ENCODE results near the gene LALBA. TPM values are rescaled to one million over a fixed set of nuclear protein-coding genes. Genes with fewer than 3 reads are reported as not detected.

Gene LALBA
- total RNA-seq, result not detected

DNA sequence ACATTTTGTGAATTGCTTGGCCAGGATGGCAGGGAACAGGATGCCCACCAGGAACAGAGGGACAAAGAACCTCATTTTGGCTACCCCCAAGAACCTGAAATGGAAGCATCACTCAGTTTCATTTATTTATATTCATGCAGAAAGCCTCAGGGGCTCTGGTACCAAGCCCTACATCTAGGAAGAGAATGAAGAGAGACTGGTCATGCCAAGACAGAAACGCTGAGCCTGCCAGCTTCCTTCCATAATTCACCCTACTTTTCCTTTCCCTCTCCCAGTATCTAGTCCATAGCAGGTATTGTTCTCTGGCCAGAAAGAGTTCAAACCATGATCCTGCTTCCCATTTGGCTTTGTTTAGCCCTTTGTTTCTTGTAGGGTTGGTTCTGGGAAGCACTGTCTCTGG, at the start of gene LALBA:
TSS of gene LALBA (minus strand) at position 101 of the 400 bp plus-strand sequence. CDS start at position 75, 26 bp downstream.
- no peaks in the 10 kb centered on the region for H3K36me3 Mint-ChIP-seq
- H3K4me1 Mint-ChIP-seq, result no peaks in the 10 kb centered on the region
- no peak for ATAC-seq
- CTCF ChIA-PET, result interaction anchor here (1.0 kb wide), 1 partner anchor 29 kb away, joined by 3 read pairs; no protein-coding TSS in a partner anchor
- H3K27me3 Mint-ChIP-seq, result peaks cover 19% of the 10 kb centered on the region
- no peak within 1 kb of the TSS for H3K4me3 Mint-ChIP-seq
- no peak for DNase-seq
- no peaks in the 10 kb centered on the region for H3K9me3 Mint-ChIP-seq (ENCODE audit: low read depth)
- H3K27ac Mint-ChIP-seq, result no peak within 1 kb of the TSS

DNA sequence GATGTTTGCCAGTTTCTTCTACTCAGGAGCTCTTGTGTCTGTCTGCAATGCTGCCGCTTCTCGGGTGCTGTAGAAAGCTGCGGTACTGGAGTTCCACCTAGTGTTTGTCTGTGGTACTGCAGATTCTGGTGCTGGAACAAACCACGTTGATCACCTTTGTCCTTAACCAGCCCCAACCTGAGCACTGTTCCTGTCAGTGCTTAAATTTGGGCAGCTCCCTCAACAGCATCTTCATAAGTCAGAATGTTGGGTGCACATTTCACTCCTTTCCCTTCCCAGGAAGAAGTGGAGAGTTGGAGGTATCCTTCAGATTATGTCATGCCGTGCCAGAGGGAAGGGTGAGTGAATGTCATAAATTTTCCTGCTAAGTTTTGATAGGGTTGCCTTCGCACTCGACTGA, 48.7 kb upstream of the LALBA start:
- no peaks in the 10 kb centered on the region for H3K4me1 Mint-ChIP-seq
- DNase-seq (peak; percentile 81), ATAC-seq (peak; percentile 84)
- CTCF ChIA-PET, result interaction anchor here (0.6 to 6.2 kb wide), 29 partner anchors 9 to 781 kb away, joined by 3 to 81 read pairs (median 4); partner anchors contain the start of genes CCDC184 and TMEM106C
- peaks cover 2% of the 10 kb centered on the region for H3K36me3 Mint-ChIP-seq
- peaks cover 39% of the 10 kb centered on the region for H3K27me3 Mint-ChIP-seq
- H3K4me3 Mint-ChIP-seq, result no peak overlapping the region
- H3K27ac Mint-ChIP-seq, result no peak overlapping the region
- H3K9me3 Mint-ChIP-seq (ENCODE audit: low read depth), result peaks cover 3% of the 10 kb centered on the region

DNA sequence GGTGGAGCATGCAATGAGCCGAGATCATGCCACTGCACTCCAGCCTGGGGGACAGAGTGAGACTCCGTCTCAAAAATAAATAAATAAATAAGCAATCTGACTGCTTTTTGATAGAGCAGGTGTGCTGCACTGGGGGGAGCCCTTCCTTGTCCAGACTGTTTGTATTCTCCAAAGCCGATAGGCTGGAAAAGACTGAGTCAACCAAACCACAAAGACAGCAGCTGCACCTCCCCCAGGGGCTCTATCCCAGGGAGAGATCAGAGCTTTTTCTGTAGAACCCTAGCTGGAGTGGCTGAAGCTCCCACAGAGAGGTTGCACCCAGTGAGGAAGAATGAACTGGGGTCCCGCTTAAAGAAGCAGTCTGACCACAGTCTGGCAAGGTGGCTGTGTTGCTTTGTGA, 45.8 kb upstream of the LALBA start:
- H3K4me1 Mint-ChIP-seq, result no peaks in the 10 kb centered on the region
- CTCF ChIA-PET, result interaction anchor here (6.2 kb wide), 1 partner anchor 72 kb away, joined by 81 read pairs; no protein-coding TSS in a partner anchor
- H3K27ac Mint-ChIP-seq, result no peak overlapping the region
- H3K27me3 Mint-ChIP-seq, result peaks cover 41% of the 10 kb centered on the region
- no peak overlapping the region for H3K4me3 Mint-ChIP-seq
- H3K9me3 Mint-ChIP-seq (ENCODE audit: low read depth), result peaks cover 10% of the 10 kb centered on the region
- H3K36me3 Mint-ChIP-seq, result peaks cover 5% of the 10 kb centered on the region
- no peak for DNase-seq
- ATAC-seq, result no peak

DNA sequence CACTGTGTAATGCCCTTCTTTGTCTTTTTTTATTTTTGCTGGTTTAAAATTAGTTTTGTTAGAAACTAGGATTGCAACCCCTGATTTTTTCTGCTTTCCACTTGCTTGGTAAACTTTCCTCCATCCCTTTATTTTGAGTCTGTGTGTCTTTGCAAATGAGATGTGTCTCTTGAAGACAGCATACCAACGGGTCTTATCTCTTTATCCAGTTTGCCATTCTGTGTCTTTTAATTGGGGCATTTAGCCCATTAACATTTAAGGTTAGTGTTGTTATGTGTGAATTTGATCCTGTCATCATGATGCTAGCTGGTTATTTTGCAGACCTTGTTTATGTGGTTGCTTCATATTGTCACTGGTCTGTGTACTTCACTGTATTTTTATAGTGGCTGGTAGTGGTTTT, 43.5 kb upstream of the LALBA start:
- H3K9me3 Mint-ChIP-seq (ENCODE audit: low read depth), result peaks cover 10% of the 10 kb centered on the region
- no peak overlapping the region for H3K4me3 Mint-ChIP-seq
- no peak for DNase-seq
- H3K36me3 Mint-ChIP-seq, result peaks cover 5% of the 10 kb centered on the region
- CTCF ChIA-PET, result interaction anchor here (1.3 kb wide), 1 partner anchor 10 kb away, joined by 3 read pairs; no protein-coding TSS in a partner anchor
- H3K4me1 Mint-ChIP-seq, result no peaks in the 10 kb centered on the region
- peaks cover 36% of the 10 kb centered on the region for H3K27me3 Mint-ChIP-seq
- no peak overlapping the region for H3K27ac Mint-ChIP-seq
- ATAC-seq, result no peak

DNA sequence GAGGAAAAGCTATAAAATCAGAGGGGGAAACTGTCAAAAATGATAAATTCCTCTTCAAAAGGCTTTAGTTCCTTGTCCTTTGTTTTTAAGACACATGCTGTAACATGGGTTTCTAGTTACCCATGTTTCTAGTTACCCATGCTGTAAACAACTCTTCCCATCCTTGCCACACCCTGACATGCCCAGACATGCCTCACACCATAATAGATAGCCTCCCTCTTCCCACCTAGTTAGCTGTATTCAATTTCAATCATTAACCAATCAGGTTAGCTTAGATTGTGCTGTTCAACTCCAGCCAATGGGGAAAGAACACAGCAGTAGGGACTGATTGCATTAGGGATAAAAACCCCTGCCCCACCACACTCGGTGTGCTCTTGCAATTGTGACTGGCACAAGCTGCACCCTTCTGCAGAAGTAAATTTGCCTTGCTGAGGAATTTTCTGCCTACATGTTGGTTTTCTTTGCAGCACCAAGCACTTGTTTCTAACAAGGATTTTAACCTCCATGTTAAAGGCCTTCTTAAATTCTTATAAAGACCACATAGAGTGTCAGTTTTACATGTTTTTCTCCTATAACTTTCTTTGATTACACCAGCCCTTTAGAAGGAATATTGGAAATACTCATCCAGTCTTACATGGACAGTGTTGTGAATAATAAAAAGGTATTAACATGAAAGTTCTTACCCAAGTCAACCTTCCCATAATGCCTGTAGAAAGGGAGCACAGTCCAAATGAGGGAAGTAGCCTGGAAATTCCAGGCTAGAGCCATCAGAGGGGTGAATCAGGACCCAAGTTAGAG, 32.5 kb upstream of the LALBA start:
- Mint-ChIP-seq H3K27me3 (peaks cover 38% of the 10 kb centered on the region), H3K36me3 (peaks cover 12% of the 10 kb centered on the region), H3K4me1 (peaks cover 11% of the 10 kb centered on the region), H3K4me3 (no peak overlapping the region), H3K9me3 (ENCODE audit: low read depth) (peaks cover 13% of the 10 kb centered on the region), H3K27ac (peak overlapping the region; percentile 1)
- ATAC-seq, result no peak
- CTCF ChIA-PET, result interaction anchor here (1.4 kb wide), 1 partner anchor 16 kb away, joined by 4 read pairs; no protein-coding TSS in a partner anchor
- DNase-seq, result no peak

DNA sequence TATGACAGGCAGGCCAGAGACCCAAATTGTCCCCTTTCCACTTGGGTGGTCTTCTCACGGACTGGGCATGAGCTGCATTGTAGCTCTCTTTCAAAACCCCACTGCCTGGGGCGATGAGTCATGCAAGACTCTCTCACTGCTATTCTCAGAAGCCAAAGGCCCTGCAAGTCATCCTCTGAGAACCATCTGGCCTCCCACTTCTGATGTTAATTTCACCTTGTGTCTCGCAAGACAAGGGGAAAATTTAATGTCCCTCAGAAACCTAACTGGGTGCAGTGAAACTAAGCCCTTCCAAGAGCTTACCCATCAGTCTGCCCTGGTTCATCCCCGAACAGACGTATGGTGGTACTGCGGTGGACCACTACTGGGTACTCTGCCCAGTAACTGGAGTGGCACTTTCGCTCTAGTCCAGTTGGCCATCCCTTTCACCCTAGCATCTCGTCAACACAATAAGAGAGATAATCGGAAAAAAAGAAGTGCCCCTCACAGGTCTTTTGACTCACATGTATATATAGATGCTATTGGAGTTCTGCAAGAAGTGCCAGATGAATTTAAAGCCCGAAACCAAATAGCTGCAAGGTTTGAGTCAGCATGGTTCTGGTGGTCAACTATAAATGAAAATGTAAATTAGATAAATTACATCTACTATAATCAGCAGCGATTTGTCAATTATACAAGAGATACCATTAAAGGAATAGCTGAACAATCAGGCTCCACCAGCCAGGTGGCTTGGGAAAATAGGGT, 31.3 kb upstream of the LALBA start:
- no peak overlapping the region for H3K27ac Mint-ChIP-seq
- peaks cover 11% of the 10 kb centered on the region for H3K4me1 Mint-ChIP-seq
- ATAC-seq (no peak), DNase-seq (no peak)
- peaks cover 8% of the 10 kb centered on the region for H3K9me3 Mint-ChIP-seq (ENCODE audit: low read depth)
- CTCF ChIA-PET, result interaction anchor here (1.4 to 1.5 kb wide), 2 partner anchors 17 kb away, joined by 4 read pairs; no protein-coding TSS in a partner anchor
- H3K4me3 Mint-ChIP-seq, result no peak overlapping the region
- H3K27me3 Mint-ChIP-seq, result peaks cover 31% of the 10 kb centered on the region
- H3K36me3 Mint-ChIP-seq, result peaks cover 12% of the 10 kb centered on the region

DNA sequence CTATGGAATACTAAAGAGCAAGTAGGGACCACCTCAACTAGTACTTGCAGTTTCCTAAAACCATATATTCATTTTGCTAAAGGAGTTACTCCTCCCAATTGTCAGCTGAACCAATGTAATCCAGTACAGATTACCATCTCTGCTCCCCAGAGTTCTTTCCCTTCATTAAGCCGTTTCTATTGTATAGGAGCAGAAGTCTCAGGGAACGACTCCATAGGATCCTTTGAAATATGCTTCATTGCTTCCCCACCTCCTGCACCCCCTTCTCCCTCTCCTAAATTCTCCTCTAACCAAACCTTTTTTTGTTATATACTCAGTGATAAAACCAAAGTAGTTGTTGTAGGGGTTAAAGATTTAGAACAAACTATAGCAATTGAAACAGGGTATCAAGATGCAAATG, 30.7 kb upstream of the LALBA start:
- CTCF ChIA-PET, result interaction anchor here (1.0 to 1.5 kb wide), 2 partner anchors 14 to 18 kb away, joined by 3 to 4 read pairs; no protein-coding TSS in a partner anchor
- H3K27me3 Mint-ChIP-seq, result peaks cover 31% of the 10 kb centered on the region

DNA sequence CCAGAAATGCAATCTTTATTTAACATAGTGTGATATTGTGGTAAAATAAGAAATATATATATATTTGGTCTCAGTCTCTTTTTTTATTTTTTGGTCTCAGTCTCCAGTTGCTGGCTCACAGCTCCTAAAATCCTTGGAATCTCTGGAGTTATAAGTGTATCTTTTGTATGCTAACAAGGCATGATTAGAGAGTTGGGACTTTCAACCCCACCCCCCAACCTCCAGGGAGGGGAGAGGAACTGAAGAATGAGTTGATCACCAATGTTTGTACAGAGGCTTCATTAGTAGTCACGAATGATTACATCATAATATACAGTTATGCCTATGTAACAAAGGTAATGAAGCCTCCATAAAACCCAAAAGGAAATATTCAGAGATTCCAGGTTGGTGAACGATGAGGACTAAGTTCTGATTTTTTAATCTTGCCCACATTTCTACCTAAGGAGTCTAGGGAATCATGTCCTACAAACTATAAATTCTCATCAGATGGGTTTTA, 22.8 kb upstream of the LALBA start:
- no peak for DNase-seq
- CTCF ChIA-PET, result no interaction called here
- H3K27me3 Mint-ChIP-seq, result peaks cover 54% of the 10 kb centered on the region

More for the DNA sequence above, 30.7 kb upstream of the LALBA start:
- Mint-ChIP-seq H3K36me3 (peaks cover 12% of the 10 kb centered on the region), H3K27ac (no peak overlapping the region), H3K4me3 (no peak overlapping the region), H3K9me3 (ENCODE audit: low read depth) (peaks cover 8% of the 10 kb centered on the region), H3K4me1 (peaks cover 11% of the 10 kb centered on the region)
- no peak for DNase-seq
- ATAC-seq, result no peak

DNA sequence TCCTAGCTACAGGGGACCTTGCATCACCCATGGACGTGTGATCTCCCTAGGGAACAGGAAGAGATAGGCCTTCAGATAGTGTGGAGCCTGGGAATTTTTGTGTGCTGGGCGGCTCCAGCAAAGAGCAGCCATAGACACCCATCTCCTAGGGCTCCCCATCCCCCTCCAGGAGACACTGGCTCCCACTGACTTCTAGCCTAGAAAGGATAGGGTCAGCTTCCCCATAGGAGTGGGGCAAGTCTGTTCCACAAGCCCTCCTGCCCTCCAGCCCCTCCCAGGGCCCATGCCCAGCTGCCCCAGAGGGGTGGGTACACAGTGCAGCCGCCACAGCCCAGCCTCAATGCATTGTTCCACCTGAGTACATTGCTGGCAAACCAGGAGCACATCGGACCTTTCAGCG, 16.5 kb upstream of the LALBA start:
- no peak for DNase-seq
- Mint-ChIP-seq H3K36me3 (no peaks in the 10 kb centered on the region), H3K4me1 (no peaks in the 10 kb centered on the region), H3K4me3 (no peak overlapping the region), H3K9me3 (ENCODE audit: low read depth) (no peaks in the 10 kb centered on the region), H3K27me3 (peaks cover 51% of the 10 kb centered on the region), H3K27ac (no peak overlapping the region)
- ATAC-seq, result no peak
- CTCF ChIA-PET, result no interaction called here

More for the DNA sequence above, 22.8 kb upstream of the LALBA start:
- Mint-ChIP-seq H3K9me3 (ENCODE audit: low read depth) (no peaks in the 10 kb centered on the region), H3K36me3 (no peaks in the 10 kb centered on the region), H3K4me3 (no peak overlapping the region), H3K27ac (no peak overlapping the region), H3K4me1 (no peaks in the 10 kb centered on the region)
- no peak for ATAC-seq

DNA sequence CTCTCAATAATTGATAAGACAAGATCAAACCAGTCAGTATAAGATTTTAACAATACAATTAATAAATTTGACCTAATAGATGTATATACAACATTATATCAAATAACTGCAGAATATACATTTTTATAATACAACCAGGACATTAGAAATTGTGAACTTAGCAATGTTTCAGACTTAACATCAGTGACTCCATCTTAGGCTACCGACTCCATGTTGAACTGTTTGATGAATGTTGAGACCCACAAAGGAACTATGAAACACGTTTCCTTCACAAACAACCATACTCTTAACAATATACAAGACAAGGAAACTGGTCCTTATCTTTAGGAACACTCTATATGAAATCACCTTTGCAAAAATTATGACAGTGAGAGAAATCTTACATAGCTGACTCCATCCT, 13.9 kb upstream of the LALBA start:
- Mint-ChIP-seq H3K4me1 (peaks cover 2% of the 10 kb centered on the region), H3K9me3 (ENCODE audit: low read depth) (no peaks in the 10 kb centered on the region), H3K27me3 (peaks cover 33% of the 10 kb centered on the region), H3K4me3 (no peak overlapping the region), H3K36me3 (no peaks in the 10 kb centered on the region), H3K27ac (no peak overlapping the region)
- ATAC-seq, result no peak
- DNase-seq, result no peak
- CTCF ChIA-PET, result interaction anchor here (2.6 kb wide), 1 partner anchor 34 kb away, joined by 6 read pairs; no protein-coding TSS in a partner anchor

DNA sequence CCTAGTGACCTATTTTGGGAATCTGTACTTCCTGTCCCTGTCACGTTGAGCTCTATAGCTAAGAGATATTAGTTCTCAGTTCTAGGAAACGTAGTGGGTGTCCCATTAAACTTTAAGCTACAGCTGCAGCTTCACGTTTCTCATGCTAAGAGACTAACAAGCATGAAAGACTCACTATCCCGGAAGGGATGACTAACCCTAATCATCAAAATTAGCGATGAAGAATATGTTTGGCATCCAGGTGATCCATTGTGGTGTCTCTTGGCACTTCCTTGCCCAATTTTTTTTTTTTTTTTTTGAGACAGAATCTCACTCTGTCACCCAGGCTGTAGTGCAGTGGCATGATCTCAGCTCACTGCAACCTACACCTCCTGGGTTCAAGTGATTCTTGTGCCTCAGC, 11.0 kb upstream of the LALBA start:
- Mint-ChIP-seq H3K27me3 (peaks cover 18% of the 10 kb centered on the region), H3K4me3 (no peak overlapping the region), H3K9me3 (ENCODE audit: low read depth) (no peaks in the 10 kb centered on the region), H3K27ac (no peak overlapping the region), H3K4me1 (peaks cover 2% of the 10 kb centered on the region), H3K36me3 (no peaks in the 10 kb centered on the region)
- ATAC-seq (no peak), DNase-seq (no peak)
- CTCF ChIA-PET, result no interaction called here

DNA sequence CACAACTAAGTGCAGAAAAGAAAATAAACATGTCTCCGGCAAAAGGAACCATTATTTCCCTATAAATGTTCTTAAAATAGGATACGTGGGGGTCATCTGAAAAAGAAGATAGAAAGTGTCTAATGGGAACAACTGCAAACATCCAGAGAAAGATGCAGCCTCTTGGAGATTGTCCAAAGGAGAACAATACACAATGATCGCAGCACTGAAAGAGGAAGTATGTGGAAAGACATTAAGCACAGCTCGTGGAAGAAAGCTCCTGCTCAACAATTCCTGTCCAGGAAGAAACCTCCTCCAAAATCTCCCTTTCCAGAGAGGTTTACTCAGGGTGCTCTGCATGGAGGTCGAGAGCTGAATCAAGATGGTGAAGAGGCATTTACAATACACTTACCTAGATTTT, 2.5 kb upstream of the LALBA start:
- CTCF ChIA-PET, result no interaction called here
- no peak overlapping the region for H3K27ac Mint-ChIP-seq
- ATAC-seq, result no peak

DNA sequence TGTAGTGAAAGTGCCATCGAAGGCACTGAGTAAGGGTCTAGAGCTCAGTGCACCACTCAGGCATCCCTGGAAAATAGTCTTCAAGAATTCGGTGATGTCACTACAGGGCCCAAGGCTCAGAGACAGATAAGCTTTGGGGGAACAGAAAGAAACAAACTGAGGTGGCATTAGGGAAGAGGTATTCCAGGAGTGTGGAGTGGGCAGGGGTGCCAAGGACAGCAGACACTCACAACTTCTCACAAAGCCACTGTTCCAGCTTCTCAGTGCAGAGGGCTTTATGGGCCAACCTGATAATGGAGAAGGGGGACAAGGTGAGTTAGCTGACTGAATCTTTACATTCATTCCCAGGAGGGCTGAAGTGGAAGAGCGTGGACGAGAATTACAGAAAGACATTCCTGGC, 2.1 kb downstream of the LALBA start:
- no peaks in the 10 kb centered on the region for H3K4me1 Mint-ChIP-seq
- CTCF ChIA-PET, result no interaction called here

More for the DNA sequence above, 2.5 kb upstream of the LALBA start:
- DNase-seq, result no peak
- no peak overlapping the region for H3K4me3 Mint-ChIP-seq
- no peaks in the 10 kb centered on the region for H3K9me3 Mint-ChIP-seq (ENCODE audit: low read depth)
- no peaks in the 10 kb centered on the region for H3K4me1 Mint-ChIP-seq
- peaks cover 18% of the 10 kb centered on the region for H3K27me3 Mint-ChIP-seq
- no peaks in the 10 kb centered on the region for H3K36me3 Mint-ChIP-seq

More for the DNA sequence above, 2.1 kb downstream of the LALBA start:
- Mint-ChIP-seq H3K4me3 (no peak overlapping the region), H3K36me3 (no peaks in the 10 kb centered on the region), H3K27me3 (peaks cover 14% of the 10 kb centered on the region), H3K27ac (no peak overlapping the region), H3K9me3 (ENCODE audit: low read depth) (no peaks in the 10 kb centered on the region)
- ATAC-seq (no peak), DNase-seq (no peak)

Data from activated CD8-positive, alpha-beta memory T cell treated with anti-CD3 and anti-CD28 coated beads, Interleukin-2, amount 10 ng/mL, durations not matched to agents 7 days and 5 days (primary cell).